ENCODE measurements around the gene ARVCF. TPM values are rescaled to one million over a fixed set of nuclear protein-coding genes. Genes with fewer than 3 reads are reported as not detected.
A peak's percentile ranks its signal among the peaks of the same experiment; 100 is the strongest.

The ARVCF gene
- total and polyA plus RNA-seq, 9 of the 15 experiments (the other 6 are each of a cell fraction or from before 2014, with no cell fraction given): 0.03 to 97.4 (median 15.6) TPM

DNA sequence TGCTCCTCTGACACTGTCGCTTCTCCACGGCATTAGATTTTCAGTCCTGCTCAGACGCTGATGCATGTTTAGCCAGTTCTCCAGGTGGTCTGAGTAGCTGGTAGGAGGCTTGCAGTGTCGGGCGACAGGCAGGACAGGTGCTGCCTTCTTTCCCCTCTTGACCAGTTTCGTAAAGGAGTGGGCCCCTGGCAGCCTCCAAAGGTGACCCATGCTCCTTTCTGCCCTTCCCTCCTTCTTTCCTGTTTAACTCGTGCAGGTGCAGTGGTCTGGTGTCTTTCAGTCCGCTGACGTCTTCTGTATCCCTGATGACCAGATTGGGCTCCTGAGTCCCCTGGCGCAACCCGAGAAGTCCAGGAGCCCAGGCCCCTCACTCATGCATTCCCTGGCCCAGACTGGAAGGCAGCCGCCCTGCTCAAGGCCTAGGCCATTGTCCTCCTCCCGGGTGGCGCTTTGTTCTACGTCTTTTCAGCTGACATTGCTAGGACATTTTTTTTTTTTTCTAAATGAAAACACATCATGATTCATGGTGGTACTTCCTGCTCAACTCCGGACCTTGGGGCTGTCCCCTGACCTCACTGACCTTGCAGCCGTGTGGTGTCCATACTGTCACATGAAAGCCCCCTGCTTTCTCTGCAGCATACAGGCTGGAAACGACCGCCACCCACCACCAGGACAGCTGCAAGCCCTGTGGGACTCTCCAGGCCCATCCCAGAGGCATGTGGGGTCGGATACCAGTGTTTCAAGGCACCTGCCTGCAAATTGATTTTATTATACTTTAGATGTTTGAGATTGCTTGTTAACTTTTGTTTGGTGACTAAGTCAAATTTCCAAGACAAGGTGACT, 49.5 kb downstream of the ARVCF start (continued):
- no peak for TF ChIP-seq MNT (conservative IDR thresholded peaks at IDR 0.05)
- TF ChIP-seq CREM (IDR thresholded peaks at IDR 0.05; ENCODE audit: low read depth): no peak
- no peak for TF ChIP-seq SREBF2 (CRISPR knock-in tag; IDR thresholded peaks at IDR 0.05)
- TF ChIP-seq, protein P1, sequence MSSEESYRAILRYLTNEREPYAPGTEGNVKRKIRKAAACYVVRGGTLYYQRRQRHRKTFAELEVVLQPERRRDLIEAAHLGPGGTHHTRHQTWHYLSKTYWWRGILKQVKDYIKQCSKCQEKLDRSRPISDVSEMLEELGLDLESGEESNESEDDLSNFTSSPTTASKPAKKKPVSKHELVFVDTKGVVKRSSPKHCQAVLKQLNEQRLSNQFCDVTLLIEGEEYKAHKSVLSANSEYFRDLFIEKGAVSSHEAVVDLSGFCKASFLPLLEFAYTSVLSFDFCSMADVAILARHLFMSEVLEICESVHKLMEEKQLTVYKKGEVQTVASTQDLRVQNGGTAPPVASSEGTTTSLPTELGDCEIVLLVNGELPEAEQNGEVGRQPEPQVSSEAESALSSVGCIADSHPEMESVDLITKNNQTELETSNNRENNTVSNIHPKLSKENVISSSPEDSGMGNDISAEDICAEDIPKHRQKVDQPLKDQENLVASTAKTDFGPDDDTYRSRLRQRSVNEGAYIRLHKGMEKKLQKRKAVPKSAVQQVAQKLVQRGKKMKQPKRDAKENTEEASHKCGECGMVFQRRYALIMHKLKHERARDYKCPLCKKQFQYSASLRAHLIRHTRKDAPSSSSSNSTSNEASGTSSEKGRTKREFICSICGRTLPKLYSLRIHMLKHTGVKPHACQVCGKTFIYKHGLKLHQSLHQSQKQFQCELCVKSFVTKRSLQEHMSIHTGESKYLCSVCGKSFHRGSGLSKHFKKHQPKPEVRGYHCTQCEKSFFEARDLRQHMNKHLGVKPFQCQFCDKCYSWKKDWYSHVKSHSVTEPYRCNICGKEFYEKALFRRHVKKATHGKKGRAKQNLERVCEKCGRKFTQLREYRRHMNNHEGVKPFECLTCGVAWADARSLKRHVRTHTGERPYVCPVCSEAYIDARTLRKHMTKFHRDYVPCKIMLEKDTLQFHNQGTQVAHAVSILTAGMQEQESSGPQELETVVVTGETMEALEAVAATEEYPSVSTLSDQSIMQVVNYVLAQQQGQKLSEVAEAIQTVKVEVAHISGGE (CRISPR knock-in tag; IDR thresholded peaks at IDR 0.05): peak in 1 of 3 experiments; percentile 43; a peak in 1 of 6 replicates
- TF ChIP-seq, protein P2, sequence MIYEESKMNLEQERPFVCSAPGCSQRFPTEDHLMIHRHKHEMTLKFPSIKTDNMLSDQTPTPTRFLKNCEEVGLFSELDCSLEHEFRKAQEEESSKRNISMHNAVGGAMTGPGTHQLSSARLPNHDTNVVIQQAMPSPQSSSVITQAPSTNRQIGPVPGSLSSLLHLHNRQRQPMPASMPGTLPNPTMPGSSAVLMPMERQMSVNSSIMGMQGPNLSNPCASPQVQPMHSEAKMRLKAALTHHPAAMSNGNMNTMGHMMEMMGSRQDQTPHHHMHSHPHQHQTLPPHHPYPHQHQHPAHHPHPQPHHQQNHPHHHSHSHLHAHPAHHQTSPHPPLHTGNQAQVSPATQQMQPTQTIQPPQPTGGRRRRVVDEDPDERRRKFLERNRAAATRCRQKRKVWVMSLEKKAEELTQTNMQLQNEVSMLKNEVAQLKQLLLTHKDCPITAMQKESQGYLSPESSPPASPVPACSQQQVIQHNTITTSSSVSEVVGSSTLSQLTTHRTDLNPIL (CRISPR knock-in tag; IDR thresholded peaks at IDR 0.05): no peak
- peak; percentile 69; the same call in 1 of the 2 replicates for TF ChIP-seq ZNF165 (CRISPR knock-in tag; IDR thresholded peaks at IDR 0.05; ENCODE audit: borderline replicate concordance)
- TF ChIP-seq ZNF3 (CRISPR knock-in tag; IDR thresholded peaks at IDR 0.05): no peak
- TF ChIP-seq, protein P3, sequence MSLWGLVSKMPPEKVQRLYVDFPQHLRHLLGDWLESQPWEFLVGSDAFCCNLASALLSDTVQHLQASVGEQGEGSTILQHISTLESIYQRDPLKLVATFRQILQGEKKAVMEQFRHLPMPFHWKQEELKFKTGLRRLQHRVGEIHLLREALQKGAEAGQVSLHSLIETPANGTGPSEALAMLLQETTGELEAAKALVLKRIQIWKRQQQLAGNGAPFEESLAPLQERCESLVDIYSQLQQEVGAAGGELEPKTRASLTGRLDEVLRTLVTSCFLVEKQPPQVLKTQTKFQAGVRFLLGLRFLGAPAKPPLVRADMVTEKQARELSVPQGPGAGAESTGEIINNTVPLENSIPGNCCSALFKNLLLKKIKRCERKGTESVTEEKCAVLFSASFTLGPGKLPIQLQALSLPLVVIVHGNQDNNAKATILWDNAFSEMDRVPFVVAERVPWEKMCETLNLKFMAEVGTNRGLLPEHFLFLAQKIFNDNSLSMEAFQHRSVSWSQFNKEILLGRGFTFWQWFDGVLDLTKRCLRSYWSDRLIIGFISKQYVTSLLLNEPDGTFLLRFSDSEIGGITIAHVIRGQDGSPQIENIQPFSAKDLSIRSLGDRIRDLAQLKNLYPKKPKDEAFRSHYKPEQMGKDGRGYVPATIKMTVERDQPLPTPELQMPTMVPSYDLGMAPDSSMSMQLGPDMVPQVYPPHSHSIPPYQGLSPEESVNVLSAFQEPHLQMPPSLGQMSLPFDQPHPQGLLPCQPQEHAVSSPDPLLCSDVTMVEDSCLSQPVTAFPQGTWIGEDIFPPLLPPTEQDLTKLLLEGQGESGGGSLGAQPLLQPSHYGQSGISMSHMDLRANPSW (CRISPR knock-in tag; IDR thresholded peaks at IDR 0.05): peak; percentile 80; the same call in 1 of the 2 replicates
- no peak for TF ChIP-seq KLF16 (IDR thresholded peaks at IDR 0.05)
- 0 out of 2 replicates have a peak, but pooled peaks have one; percentile 13 for TF ChIP-seq ERF (CRISPR knock-in tag; IDR thresholded peaks at IDR 0.05)
- TF ChIP-seq ZNF324 (CRISPR knock-in tag; IDR thresholded peaks at IDR 0.05): no peak
- no peak for TF ChIP-seq ZNF408 (CRISPR knock-in tag; IDR thresholded peaks at IDR 0.05; ENCODE audit: low read depth)
- no peak for TF ChIP-seq SMARCB1 (IDR thresholded peaks at IDR 0.05; ENCODE audit: insufficient read length, low read depth)
- no peak for TF ChIP-seq ZNF253 (CRISPR knock-in tag; conservative IDR thresholded peaks at IDR 0.05)
- TF ChIP-seq, protein P4, sequence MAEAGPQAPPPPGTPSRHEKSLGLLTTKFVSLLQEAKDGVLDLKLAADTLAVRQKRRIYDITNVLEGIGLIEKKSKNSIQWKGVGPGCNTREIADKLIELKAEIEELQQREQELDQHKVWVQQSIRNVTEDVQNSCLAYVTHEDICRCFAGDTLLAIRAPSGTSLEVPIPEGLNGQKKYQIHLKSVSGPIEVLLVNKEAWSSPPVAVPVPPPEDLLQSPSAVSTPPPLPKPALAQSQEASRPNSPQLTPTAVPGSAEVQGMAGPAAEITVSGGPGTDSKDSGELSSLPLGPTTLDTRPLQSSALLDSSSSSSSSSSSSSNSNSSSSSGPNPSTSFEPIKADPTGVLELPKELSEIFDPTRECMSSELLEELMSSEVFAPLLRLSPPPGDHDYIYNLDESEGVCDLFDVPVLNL (CRISPR knock-in tag; IDR thresholded peaks at IDR 0.05; ENCODE audit: low read depth): no peak

All from K562 (cell line).